GM18505 (cell line): ENCODE data around the gene UAP1L1.
A peak's percentile ranks its signal among the peaks of the same experiment; 100 is the strongest.

Source experiments
- ATAC-seq: cut with Tn5 transposase; IDR thresholded peaks from one replicate; pipeline ENCODE4 v1.9.1; 2021; ENCODE audit not compliant: unreplicated experiment
- POLR2A ChIP-seq: IDR thresholded peaks from 4 replicates; pipeline ENCODE4 v1.6.1; 2011; ENCODE audit warnings: borderline replicate concordance; ENCODE audit not compliant: insufficient read depth, insufficient read length; ENCODE audit errors: extremely low read depth

Gene UAP1L1

DNA sequence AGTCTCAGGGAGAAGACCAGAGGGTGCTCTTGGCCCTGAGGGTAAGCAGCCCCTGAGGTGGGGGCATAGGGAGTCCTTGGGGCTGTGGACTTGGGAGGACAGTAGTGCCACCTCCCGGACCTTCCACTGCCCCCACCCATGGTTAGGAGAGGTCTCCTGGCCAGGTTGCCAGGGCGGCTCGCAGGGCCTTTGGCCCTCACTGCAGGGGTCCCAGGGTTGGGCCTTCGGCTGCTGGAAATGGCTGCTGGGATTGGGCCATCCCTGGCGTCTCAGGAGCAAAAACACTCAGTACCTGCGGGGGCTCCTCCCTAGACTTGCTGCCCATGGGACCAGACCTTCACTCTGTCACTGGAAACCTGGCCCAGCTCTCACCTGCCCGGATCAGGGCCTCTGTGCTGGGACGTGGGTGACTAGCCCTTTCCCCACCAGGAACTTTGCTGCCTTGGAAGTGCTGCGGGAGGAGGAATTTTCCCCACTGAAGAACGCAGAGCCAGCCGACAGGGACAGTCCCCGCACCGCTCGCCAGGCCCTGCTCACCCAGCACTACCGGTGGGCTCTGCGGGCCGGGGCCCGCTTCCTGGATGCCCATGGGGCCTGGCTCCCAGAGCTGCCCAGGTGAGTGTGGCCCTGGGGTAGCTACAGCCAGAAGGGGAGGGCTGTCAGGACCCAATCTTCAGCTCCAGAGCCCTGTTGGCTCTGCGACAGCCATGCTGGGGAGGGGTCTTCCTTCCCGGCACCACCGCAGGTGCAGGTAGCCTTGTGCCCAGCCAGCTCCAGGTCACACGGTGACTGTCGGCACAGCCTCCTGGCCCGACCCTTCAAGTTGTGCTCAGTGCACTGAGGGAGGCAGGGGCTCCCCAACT lies 3.2 kb downstream of the UAP1L1 start:
- ATAC-seq, result no peak
- TF ChIP-seq POLR2A, result no peak

- no peak for TF ChIP-seq POLR2A
- no peak for ATAC-seq
Observed at GRCh38 chr9:137082222-137082924, 5.1 kb downstream of the UAP1L1 start.

DNA sequence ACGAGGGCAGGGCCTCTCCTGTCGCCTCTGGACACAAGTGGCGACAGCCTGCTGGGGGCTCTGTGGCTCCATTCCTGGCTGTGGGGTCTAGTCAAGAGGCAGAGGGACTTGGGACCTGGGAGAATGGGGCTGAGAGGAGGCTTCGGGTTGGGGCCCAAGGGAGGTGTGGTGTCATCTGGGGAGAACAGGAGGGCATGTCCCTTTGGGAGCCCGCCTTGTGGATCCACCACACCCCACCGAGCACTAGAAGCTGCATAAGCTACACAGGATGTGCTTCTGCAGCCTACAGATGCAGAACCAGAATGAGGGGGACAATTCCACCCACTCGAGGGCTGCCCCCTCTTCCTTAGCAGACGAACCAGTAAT lies 5.6 kb downstream of the UAP1L1 start:
- no peak for TF ChIP-seq POLR2A
- ATAC-seq, result no peak

DNA sequence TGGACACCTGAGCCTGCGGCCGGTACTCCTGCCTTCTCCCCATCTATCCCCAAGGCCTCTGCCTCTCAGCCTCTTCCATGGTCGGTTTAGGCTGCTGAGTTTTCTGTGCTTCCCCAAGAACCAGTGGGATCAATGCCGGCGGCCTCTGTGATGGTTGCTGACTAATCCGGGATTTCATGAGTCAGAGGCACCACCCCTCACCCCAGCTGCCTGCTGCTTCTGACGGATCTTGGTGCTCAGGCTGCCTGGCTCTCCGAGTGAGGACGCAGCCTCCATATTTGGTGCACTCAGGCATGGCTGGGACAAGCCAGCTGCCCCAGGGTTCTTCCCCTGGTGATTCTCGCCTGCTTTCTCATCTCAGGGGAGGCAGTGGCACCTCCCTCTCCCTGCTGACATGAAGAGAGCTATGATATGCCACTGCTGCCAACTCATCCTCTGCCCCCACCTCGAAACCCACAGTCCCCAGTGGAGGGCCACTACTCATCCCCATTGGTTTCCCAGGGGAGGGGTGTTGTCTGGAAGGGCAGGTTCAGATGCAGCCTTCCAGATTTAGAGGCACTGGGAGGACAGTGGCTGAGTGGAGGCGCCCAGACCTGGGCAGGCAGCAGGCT lies 6.2 kb downstream of the UAP1L1 start:
- peak; percentile 24 for TF ChIP-seq POLR2A
- ATAC-seq, result no peak

GRCh38 chr9:137084526-137084925 lies 7.2 kb downstream of the UAP1L1 start:
- no peak for ATAC-seq
- TF ChIP-seq POLR2A, result no peak

DNA sequence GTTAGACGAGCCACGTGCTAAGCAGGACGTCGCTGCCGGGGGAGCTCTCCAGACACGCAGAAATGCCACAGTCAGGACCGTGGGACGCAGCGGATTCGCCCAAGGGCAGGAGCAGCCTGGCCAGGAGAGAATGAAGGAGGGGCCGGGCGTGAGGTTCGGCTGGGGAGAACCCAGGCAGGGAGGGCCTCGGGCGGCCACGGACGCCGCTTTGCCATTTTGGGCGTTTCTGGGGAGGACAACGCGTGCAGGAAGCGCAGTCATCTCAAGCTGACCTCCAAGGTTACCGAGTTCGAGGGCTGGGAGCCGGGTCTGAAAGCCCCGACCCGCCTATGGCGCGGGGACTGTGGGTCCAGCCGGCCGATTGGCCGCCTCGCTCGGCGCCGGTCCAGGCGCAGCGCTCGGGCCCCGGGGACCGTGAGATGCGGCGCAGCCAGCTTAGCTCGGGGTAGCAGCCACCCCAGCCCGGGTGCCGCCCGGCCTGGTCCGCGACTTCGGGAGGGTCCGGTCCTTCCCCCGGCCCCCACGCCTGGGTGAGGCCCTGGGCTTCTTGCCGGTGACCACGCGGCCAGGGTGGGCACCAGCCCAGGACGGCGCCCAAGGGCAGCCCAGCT lies 8.7 kb downstream of the UAP1L1 start:
- ATAC-seq, result peak; percentile 19
- no peak for TF ChIP-seq POLR2A

DNA sequence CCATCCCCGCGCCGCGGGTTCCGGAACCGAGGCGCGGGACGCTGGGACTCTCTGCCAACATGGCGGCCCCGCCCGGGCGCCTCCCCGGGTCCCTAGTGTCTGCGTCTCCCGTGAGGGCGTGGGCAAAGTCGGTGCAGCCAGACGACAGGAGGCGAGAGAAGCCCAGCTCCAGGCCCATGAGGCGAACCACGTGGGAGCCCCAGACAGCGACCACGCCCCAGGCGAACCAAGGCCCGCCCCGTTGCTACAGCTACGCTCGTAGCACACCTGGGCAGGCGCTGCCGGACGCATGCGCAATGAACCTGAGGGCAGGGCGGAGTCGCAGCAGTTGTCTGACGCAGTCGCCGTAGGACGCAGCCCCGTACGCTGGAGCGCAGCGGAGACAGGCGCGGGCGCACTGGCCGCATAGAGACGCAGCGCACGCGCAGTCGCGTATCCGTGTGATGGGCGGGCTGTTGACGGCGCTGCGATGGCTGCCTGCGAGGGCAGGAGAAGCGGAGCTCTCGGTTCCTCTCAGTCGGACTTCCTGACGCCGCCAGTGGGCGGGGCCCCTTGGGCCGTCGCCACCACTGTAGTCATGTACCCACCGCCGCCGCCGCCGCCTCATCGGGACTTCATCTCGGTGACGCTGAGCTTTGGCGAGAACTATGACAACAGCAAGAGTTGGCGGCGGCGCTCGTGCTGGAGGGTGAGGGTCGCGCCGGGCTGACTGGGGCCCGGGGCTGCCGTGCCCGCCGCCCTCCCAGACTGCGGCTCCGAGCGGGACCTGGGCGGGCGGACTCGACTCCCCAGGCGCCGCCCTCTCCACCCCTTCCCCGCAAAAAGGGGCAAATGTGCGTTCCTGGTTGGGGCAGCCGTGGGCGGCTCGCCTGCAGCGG lies 9.5 kb downstream of the UAP1L1 start, which contains the start of gene MAN1B1:
Gene MAN1B1, plus strand, starts transcription at position 455 of the 878 bp plus-strand sequence. Its CDS starts 15 bp downstream, at position 470.
- peak; percentile 78 for TF ChIP-seq POLR2A
- ATAC-seq, result peak; percentile 74

DNA sequence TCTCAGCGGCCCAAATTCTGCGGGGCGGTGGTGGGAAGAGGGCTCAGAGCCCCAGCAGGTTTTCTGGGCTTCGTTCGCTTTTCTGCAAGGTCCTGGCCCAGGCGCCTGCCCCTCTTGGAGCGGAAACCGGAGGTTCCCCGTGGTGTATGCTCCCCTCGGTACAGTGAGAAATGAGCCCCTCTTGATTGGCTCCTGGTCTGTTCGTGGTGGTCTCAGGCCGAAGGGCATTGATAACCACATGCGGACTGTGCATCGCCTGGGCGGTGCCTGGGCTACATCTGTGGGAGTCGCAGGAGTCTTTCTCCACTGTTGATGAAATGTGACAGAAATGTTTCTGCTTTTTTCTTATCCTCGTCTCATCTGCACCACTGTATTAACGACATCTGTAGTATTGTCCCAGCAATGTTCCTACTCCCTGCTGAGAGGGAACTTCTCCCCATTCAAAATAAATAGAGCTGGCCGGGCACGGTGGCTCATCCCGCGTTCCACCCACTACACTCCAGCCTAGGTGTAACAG lies 10.2 kb downstream of the UAP1L1 start:
- TF ChIP-seq POLR2A, result no peak
- ATAC-seq, result peak; percentile 1

- no peak for TF ChIP-seq POLR2A
Observed at GRCh38 chr9:137088121-137088520, 10.8 kb downstream of the UAP1L1 start.

DNA sequence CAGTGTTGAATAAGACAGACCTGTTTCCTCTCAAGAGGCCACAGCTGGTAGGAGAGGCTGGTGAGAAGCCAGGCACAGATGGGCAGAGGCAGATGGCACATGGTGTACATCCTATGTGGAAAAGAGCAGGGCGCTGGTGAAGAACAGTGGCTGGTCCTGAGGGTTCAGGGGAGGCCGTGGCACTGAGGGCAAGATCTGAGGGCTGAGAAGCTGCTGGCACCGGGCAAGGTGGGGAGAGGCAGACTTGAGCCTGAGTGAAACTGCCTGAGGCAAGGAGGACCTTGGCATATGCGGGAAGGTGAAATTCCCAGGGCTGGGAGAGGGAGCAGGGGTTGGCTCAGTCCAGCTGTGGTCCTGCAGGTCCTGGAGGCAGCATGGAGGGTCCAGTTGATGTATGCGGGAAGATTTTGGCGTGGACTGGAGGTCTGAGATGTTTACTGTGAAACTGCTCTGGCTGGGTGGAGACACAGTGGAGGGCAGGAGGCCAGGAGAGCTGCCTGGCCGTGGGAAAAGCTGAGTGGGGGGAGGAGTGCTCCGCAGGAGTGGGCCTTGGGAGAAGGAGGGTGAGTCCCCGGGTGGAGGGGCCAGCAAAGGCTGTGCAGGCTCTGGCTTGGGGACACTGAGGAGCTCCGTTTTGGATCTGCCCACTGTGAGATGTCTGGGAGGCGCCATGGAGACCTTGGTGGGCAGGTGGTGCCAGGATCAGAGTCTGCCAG lies 12.1 kb downstream of the UAP1L1 start:
- TF ChIP-seq POLR2A, result no peak
- no peak for ATAC-seq

More at GRCh38 chr9:137088121-137088520, 10.8 kb downstream of the UAP1L1 start:
- ATAC-seq, result no peak

DNA sequence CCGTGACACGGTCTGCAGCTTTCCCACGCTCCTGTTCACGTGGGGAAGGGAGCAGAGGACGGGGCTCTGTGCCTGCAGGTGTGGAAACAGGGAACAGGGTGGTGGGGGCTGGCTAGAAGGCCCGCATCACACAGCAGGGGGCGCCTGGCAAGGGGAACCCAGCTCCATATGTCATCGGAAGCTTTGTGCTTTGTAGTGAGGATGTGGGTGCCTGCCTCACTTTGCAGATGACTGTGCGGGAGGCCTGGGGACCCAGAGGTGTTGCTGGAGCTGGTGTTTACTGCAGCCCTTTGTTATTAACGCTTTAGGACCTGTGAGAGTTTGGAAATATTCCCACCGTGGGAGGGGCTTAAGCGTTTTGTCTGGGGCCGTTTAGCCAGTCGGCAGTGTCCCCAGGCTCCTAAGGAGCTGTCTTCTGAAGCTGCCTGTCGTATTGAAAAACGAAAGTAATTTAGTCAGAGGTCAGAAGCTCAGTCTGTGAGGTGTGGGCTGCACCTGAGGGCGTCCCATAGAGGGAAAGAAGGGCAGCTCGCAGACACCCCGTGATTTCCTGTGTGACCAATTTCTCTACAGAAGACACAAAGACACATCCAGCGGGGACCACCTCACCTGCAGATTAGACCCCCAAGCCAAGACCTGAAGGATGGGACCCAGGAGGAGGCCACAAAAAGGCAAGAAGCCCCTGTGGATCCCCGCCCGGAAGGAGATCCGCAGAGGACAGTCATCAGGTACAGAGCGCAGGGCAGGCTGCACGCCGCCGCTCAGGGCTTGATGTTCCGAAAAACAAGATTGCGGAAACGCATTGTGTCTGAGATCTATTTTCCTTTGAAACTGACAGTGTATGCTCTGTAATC lies 18.6 kb downstream of the UAP1L1 start:
- TF ChIP-seq POLR2A, result no peak
- peak; percentile 68 for ATAC-seq
